ENCODE measurements around the gene FAU. TPM values are rescaled to one million over a fixed set of nuclear protein-coding genes. Genes with fewer than 3 reads are reported as not detected.

Gene FAU
- total RNA-seq, 1 donor: 239 TPM

DNA sequence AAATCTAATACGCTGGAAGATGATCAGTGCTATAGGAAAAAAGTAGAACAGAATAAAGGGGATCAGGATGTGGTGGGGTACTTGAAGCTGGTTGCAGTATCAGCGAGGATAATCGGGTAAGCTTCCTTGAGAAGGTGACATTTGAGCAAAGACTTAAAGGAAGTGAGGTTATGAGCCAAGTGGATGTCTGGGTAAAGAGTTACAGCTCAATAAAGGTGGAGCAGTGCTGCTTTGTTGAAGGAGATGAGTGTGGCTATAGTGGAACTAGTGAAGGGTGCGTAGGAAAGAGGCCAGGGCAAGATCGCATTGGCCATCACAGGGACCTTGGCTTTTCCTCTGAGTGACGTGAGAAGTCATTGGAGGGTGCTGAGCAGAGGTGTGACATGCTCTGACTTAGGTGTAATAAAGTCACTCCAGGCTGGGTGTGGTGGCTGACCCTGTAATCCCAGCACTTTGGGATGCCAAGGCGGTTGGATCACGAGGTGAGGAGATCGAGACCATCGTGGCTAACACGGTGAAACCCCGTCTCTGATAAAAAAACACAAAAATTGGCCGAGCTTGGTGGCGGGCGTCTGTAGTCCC lies 14.7 kb upstream of the FAU start:
- no peak for DNase-seq (ENCODE audit: low read depth)
- TF ChIP-seq, protein P1, sequence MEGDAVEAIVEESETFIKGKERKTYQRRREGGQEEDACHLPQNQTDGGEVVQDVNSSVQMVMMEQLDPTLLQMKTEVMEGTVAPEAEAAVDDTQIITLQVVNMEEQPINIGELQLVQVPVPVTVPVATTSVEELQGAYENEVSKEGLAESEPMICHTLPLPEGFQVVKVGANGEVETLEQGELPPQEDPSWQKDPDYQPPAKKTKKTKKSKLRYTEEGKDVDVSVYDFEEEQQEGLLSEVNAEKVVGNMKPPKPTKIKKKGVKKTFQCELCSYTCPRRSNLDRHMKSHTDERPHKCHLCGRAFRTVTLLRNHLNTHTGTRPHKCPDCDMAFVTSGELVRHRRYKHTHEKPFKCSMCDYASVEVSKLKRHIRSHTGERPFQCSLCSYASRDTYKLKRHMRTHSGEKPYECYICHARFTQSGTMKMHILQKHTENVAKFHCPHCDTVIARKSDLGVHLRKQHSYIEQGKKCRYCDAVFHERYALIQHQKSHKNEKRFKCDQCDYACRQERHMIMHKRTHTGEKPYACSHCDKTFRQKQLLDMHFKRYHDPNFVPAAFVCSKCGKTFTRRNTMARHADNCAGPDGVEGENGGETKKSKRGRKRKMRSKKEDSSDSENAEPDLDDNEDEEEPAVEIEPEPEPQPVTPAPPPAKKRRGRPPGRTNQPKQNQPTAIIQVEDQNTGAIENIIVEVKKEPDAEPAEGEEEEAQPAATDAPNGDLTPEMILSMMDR (IDR thresholded peaks at IDR 0.05; ENCODE audit: insufficient read depth, low read length): no peak
- no peak overlapping the region for H3K4me3 ChIP-seq (ENCODE audit: low read depth, low read length)

DNA sequence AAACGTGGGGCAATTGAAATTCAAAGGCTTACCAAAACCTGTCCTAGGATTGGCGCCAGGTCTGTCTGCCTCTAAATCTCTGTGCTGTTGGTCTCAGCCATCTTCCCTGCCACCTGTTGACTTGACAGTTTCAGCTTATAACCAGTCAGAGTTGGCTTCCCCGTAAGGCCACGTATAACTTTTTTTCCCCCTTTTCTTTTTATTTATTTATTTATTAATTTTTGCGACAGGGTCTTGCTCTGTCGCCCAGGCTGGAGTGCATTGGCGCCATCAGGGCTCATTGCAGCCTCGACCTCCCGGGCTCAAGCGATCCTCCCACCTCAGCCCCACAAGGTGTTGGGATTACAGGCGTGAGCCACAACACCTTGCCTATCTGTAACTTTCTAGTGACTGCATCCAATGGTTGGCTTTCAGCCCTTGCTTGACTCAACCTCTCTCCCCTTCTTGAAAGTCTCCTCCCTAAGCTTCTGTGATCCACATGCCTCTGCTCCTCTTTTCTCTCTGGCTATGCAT lies 13.8 kb upstream of the FAU start:
- peak overlapping the region; percentile 94 for H3K4me3 ChIP-seq (ENCODE audit: low read depth, low read length)
- no peak for DNase-seq (ENCODE audit: low read depth)
- TF ChIP-seq, protein P1 (IDR thresholded peaks at IDR 0.05; ENCODE audit: insufficient read depth, low read length): no peak

DNA sequence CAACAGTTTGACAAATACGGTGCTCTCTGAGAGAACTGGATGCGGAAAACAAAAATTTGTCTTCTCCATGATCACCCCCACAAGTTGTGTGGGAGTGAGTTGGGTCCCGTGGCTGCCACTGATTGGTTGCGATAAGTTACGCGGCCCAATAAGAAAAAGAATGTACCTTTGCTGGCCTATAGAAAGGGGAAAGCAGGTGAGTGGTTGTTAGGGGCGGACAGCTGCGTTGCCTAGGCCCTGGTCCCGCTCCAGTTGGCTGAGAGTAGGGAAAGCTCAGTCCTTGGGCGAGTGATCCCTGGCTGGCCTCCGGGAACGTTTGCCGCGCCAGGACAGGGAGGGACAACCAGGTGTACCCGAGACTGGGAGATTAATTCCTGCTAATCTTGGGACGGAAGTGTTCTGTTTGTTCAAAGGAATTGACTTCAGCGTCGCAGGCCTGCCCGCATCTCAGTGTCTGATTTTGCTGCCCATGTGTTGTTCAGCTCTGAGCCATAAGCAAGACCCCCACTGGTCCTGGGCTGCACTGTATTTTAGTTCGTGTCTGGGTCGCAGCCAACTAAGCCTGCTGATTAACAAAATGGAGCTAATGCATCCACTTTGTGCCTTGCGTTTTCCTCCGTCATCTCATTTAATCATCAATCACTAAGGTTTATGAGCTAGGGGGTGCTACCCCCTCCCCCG lies 13.2 kb upstream of the FAU start:
- DNase-seq (ENCODE audit: low read depth): peak; percentile 96
- H3K4me3 ChIP-seq (ENCODE audit: low read depth, low read length): peak overlapping the region; percentile 94
- TF ChIP-seq, protein P1 (IDR thresholded peaks at IDR 0.05; ENCODE audit: insufficient read depth, low read length): no peak

DNA sequence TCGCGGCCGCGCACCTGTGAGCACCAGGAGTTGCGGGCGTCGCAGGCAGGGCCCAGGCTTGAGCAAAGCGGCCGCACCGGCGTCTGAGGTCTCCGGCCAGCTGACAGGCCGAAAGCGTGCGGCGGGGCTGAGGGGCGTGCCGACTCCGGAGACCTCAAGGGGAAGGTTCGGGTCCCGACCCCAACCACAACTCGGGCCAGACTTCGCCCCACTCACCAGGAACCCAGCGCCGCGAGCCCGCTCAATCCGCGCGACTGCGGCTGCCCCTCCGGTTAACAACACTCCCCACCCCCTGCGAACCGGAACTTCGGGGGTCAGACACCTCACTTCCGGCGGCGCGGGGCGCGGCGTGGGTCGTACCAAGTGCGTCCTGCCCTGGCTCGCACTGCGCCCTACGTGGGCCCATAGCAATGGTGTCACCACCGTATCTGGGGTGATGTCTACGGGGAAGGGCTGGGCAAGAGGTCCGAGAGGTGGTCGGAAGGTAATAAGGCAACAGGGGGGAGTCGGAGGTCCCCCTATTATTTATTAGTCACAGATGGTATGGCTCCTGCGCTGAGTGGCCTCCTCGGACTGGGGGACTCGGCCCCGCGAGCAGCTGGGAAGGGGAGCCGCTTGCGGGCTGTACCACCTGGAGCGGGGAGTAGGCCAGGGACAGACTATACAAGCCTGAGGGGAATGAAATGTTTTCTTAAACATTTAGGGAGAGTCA lies 12.5 kb upstream of the FAU start, which contains the start of gene SYVN1:
Gene SYVN1 (minus strand): TSS at position 280 of the 712 bp plus-strand sequence. CDS start 918 bp downstream, outside the sequence.
- DNase-seq (ENCODE audit: low read depth): peak; percentile 87
- peak within 1 kb of the TSS; percentile 94 for H3K4me3 ChIP-seq (ENCODE audit: low read depth, low read length)
- TF ChIP-seq, protein P1 (IDR thresholded peaks at IDR 0.05; ENCODE audit: insufficient read depth, low read length): no peak

DNA sequence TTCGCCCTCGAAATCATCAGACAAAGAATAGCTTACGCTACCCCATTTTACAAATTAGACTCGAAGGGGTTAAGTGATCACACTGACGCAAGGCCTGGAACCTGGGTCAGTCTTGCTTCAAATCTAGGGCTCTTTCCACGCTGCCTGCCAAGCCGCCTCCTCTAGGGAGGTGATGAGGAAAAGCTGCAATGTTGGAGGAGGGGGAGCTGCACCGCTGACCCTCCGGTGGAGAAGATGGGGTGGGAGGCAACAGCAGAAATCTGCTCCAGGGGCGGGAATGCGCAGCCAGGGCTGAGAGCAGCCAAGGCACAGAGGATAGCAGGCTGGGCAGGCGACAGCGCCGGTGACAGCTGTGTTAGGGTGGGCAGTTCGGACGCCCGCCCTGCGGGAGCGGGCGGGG lies 11.8 kb upstream of the FAU start:
- TF ChIP-seq, protein P1 (IDR thresholded peaks at IDR 0.05; ENCODE audit: insufficient read depth, low read length): no peak
- peak; percentile 44 for DNase-seq (ENCODE audit: low read depth)
- peak overlapping the region; percentile 94 for H3K4me3 ChIP-seq (ENCODE audit: low read depth, low read length)

DNA sequence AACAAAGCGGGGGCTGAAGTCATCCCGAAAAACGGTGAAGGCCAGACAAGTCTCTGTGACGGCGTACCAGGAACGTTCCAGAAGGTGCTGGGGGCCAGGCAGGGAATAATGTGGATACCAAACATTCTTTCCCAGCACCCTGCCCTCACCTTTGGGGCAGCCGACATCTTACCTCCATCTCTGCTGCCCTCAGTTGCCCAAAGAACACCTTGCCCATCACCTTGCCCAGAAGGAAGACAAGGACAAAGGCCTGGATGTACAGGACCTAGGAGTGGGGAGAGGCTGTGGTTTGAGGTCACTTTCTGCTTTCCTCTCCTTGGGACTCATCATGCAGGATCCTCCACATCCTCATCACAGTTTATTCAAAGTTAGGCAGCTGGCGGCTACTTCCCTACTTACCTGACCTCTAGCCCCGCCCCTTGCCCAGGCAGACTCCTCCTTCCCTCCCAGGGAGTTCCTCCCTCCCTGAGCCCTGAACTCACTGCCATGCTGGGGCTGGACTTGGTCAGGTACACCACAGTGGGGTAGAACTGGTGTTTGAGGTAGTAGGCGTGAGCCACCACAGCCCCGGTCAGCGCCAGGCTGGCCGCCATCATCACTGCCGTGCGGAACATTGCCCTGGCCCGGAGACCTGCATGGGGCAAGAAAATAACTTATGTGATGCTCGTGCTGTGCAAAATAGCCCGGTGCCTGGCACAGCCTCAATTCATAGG lies 11.2 kb upstream of the FAU start:
- DNase-seq (ENCODE audit: low read depth): no peak
- TF ChIP-seq, protein P1 (IDR thresholded peaks at IDR 0.05; ENCODE audit: insufficient read depth, low read length): no peak
- peak overlapping the region; percentile 94 for H3K4me3 ChIP-seq (ENCODE audit: low read depth, low read length)

All from fibroblast of the aortic adventitia (primary cell).